Measurements from ENCODE around the gene NXPE4. TPM values are rescaled to one million over a fixed set of nuclear protein-coding genes. Genes with fewer than 3 reads are reported as not detected.
"Not testable (repeated sequence)": the region's sequence is repeated elsewhere in the genome, so short reads cannot be mapped to it uniquely, and the experiment has no call there.

NXPE4 gene
- not detected for total RNA-seq
- long read RNA-seq = 0 reads

DNA sequence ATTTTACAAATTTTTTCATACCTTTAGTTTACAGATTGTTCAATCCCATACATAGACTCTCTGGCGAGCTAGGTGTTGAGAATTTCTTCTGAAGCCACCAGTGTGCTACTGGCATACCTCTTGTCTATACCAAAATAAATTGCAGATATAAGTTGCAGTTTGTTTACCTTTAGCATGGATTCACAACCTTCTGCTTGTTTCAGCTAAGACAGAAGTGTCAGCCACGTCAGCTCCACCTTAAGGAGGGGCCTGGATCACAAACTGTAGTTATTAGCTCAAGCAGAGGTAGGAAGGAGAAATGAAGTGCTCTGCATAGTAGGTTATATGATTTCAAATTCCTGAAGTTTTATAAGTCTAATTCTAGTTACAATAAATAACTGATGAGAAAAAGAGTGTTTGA lies at the start of gene NXPE4:
Gene NXPE4 (minus strand): TSS at position 216 of the 400 bp plus-strand sequence. CDS start 1,027 bp downstream, outside the sequence.
- DNase-seq (ENCODE audit: missing footprints) (no peak), ATAC-seq (no peak)
- intact Hi-C loops (cut with DNase I) = no loop called here

DNA sequence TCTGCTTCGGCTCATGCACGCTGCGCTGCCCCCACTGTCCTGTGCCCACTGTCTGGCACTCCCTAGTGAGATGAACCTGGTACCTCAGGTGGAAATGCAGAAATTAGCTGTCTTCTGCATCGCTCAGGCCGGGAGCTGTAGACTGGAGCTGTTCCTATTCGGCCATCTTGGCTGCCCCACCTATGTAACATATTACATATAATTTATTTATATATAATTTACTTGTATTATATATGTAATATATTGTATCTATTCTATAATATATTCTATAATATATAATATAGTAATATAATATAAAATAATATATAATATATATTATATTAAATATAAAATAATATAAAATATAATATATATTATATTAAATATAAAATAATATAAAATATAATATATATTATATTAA lies 43.9 kb upstream of the NXPE4 start:
- ATAC-seq; DNase-seq (ENCODE audit: missing footprints); intact Hi-C loops (cut with DNase I): not testable (repeated sequence)

DNA sequence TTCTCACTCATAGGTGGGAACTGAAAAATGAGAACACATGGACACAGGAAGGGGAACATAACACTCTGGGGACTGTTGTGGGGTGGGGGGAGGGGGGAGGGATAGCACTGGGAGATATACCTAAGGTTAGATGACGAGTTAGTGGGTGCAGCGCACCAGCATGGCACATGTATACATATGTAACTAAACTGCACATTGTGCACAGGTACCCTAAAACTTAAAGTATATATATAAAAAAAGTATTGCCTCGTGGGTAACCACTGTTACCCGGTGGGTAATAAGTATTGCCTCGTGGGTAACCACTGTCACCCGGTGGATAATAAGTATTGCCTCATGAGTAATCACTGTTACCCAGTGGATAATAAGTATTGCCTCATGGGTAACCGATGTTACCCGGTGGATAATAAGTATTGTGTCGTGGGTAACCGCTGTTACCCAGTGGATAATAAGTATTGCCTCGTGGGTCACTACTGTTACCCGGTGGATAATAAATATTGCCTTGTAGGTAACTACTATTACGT lies 35.9 kb upstream of the NXPE4 start:
- DNase-seq (ENCODE audit: missing footprints); intact Hi-C loops (cut with DNase I); ATAC-seq: not testable (repeated sequence)

DNA sequence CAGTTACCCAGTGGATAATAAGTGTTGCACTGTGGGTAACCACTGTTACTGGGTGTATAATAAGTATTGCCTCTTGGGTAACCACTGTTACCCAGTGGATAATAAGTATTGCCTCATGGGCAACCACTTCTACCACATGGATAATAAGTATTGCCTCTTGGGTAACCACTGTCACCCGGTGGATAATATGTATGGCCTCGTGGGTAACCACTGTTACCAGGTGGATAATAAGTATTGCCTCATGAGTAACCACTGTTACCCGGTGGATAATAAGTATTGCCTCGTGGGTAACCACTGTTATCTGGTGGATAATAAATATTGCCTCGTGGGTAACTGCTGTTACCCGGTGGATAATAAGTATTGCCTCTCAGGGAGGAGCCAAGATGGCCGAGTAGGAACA lies 29.7 kb upstream of the NXPE4 start:
- DNase-seq (ENCODE audit: missing footprints) (no peak), ATAC-seq (no peak)
- intact Hi-C loops (cut with DNase I) = no loop called here

GRCh38 chr11:114624455-114625207 lies 29.0 kb upstream of the NXPE4 start:
- intact Hi-C loops (cut with DNase I) = no loop called here
- ATAC-seq (no peak), DNase-seq (ENCODE audit: missing footprints) (no peak)

DNA sequence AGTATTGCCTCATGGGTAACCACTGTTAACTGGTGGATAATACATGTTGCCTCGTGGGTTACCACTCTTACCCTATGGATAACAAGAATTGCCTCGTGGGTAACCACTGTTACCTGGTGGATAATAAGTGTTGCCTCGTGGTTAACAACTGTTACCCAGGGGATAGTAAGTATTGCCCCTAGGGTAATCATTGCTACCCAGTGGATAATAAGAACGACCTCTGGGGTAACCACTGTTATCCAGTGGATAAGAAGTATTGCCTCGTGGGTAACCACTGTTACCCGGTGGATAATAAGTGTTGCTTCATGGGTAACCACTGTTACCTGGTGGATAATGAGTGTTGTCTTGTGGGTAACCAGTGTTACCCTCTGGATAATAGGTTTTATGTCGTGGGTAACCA lies 28.1 kb upstream of the NXPE4 start:
- intact Hi-C loops (cut with DNase I) = no loop called here
- ATAC-seq (no peak), DNase-seq (ENCODE audit: missing footprints) (no peak)

DNA sequence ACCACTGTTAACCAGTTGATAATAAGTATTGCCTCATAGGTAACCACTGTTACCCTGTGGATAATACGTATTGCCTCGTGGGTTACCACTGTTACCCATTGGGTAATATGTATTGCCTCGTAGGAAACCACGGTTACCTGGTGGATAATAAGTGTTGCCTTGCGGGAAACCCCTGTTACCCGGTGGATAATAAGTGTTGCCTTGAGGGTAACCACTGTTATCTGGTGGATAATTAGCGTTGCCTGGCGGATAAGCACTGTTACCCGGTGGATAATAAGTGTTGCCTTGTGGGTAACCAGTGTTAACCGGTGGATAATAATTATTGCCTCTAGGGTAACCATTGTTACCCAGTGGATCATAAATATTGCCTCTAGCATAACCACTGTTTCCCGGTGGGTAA lies 27.3 kb upstream of the NXPE4 start:
- DNase-seq (ENCODE audit: missing footprints) (no peak), ATAC-seq (no peak)
- intact Hi-C loops (cut with DNase I) = no loop called here

- intact Hi-C loops (cut with DNase I) = no loop called here
- ATAC-seq (no peak), DNase-seq (ENCODE audit: missing footprints) (no peak)
These were observed 26.6 kb upstream of the NXPE4 start for GRCh38 chr11:114621950-114622809.

DNA sequence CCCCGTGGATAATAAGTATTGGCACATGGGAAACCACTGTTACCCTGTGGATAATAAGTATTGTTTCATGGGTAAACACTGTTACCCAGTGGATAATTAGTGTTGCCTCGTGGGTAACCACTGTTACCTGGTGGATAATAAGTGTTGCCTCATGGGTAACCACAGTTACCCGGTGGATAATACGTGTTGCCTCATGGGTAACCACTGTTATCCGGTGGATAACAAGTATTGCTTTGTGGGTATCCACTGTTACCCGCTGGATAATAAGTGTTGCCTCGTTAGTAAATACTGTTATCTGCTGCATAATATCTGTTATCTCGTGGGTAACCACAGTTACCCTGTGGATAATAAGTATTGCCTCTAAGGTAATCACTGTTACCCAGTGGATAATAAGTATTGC lies 25.5 kb upstream of the NXPE4 start:
- intact Hi-C loops (cut with DNase I) = no loop called here
- ATAC-seq = no peak
- no peak for DNase-seq (ENCODE audit: missing footprints)

GRCh38 chr11:114619659-114620173 lies 24.1 kb upstream of the NXPE4 start:
- intact Hi-C loops (cut with DNase I) = no loop called here
- DNase-seq (ENCODE audit: missing footprints) = no peak
- ATAC-seq = no peak

- ATAC-seq (no peak), DNase-seq (ENCODE audit: missing footprints) (no peak)
- intact Hi-C loops (cut with DNase I) = no loop called here
These were observed 22.6 kb upstream of the NXPE4 start for GRCh38 chr11:114618139-114618538.

DNA sequence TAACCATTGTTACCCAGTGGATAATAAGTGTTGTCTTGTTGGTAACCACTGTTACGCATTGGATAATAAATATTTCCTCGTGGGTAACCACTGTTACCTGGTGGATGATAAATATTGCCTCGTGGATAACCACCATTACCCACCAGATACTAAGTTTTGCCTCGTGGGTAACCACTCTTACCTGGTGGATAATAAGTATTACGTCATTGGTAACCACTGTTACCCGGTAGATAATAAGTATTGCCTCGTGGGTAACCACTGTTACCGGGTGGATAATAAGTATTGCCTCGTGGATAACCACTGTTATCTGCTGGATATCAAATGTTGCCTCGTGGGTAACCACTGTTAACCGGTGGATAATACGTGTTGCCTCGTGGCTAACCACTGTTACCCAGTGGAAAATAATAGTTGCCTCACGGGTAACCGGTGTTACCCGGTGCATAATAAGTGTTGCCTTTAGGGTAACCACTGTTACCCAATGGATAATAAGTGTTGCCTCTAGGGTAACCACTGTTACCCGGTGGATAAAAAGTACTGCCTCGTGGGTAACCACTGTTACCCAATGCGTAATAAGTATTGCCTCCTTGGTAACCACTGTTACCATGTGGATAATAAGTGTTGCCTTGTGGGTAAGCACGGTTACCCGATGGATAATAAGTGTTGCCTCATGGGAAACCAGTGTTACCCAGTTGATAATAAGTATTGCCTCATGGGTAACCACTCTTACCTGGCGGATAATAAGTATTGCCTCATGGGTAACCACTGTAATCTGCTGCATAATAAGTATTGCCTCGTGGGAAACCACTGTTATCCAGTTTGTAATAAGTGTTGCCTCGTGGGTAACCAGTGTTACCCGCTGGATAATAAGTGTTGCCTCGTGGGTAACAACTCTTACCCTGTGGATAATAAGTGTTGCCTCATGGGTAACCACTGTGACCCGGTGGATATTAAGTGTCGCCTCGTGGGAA lies 21.9 kb upstream of the NXPE4 start:
- DNase-seq (ENCODE audit: missing footprints) (no peak), ATAC-seq (no peak)
- intact Hi-C loops (cut with DNase I) = no loop called here

GRCh38 chr11:114616516-114616915 lies 20.9 kb upstream of the NXPE4 start:
- DNase-seq (ENCODE audit: missing footprints) = no peak
- no peak for ATAC-seq
- intact Hi-C loops (cut with DNase I) = no loop called here

DNA sequence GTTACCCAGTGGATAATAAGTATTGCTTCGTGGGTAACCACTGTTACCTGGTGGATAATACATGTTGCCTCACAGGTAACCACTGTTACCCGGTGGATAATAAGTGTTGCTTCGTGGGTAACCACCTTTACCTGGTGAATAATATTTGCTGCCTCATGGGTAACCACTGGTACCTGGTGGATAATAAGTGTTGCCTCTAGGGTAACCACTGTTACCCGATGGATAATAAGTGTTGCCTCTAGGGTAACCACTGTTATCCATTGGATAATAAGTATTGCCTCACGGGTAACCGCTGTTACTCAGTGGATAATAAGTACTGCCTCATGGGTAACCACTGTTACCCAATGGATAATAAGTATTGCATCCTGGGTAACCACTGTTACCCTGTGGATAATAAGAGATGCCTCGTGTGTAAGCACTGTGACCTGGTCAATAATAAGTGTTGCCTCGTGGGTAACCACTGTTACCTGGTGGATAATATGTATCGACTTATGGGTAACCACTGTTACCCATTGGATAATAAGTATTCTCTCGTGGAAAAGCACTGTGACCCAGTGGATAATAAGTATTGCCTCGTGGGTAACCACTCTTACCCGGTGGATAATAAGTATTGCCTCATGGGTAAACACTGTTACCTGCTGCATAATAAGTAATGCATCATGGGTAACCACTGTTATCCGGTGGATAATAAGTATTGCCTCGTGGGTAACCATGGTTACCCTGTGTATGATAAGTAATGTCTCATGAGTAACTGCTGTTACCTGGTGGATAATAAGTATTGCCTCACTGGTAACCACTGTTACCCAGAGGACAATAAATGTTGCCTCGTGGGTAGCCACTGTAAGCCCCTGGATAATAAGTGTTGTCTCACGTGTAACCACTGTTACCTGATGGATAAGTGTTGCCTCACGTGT lies 20.1 kb upstream of the NXPE4 start:
- ATAC-seq (no peak), DNase-seq (ENCODE audit: missing footprints) (no peak)
- intact Hi-C loops (cut with DNase I) = no loop called here

DNA sequence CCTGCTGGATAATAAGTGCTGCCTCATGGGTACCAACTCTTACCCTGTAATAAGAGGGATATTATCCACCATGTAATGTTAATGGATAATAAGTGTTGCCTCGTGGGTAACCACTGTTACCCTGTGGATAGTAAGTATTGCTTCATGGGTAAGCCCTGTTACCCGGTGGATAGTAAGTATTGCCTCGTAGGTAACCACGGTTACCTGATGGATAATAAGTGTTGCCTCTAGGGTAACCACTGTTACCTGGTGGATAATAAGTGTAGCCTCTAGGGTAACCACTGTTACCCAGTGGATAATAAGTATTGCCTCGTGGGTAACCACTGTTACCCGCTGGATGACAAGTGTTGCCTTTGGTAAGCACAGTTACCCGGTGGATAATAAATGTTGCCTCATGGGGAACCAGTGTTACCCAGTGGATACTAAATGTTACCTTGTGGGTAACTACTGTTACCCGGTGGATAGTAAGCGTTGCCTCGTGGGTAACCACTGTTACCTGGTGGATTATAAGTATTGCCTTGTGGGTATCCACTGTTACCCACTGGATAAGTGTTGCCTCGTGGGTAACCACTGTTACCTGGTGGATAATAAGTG lies 18.6 kb upstream of the NXPE4 start:
- intact Hi-C loops (cut with DNase I) = no loop called here
- DNase-seq (ENCODE audit: missing footprints) = no peak
- no peak for ATAC-seq

GRCh38 chr11:114613094-114613493 lies 17.5 kb upstream of the NXPE4 start:
- intact Hi-C loops (cut with DNase I); DNase-seq (ENCODE audit: missing footprints); ATAC-seq: not testable (repeated sequence)

- ATAC-seq (no peak), DNase-seq (ENCODE audit: missing footprints) (no peak)
- intact Hi-C loops (cut with DNase I) = no loop called here
These were observed 17.1 kb upstream of the NXPE4 start for GRCh38 chr11:114612686-114613085.

Measured in Right ventricle myocardium inferior (tissue), 1 donor.